Measurements from ENCODE around the gene SORCS2. TPM values are rescaled to one million over a fixed set of nuclear protein-coding genes. Genes with fewer than 3 reads are reported as not detected.

Gene SORCS2
- total RNA-seq, 2 experiments from 2014 or later: 0.03 TPM; not detected in 1

DNA sequence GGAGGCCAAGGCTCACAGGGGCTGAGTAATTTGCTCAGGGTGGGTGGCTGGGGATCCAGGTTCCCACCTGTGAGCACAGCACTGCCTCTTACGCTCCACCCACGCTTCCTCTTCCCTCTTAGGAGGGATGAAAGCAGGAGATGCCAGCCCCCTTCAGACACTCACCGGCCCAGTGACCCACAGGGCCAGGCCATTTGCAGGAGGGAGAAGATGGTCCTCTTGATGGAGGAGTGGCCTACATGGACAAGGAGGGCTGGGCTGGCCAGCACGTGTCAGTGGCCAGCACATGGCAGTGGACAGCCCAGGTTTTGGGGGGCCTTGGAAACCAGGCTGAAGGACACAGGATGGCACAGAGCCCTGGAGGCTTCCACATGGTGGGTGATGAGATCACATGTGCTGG, 350.4 kb downstream of the SORCS2 start:
- no peaks in the 10 kb centered on the region for H3K79me2 ChIP-seq (ENCODE audit: insufficient read depth, low read depth, low read length)
- H2AFZ ChIP-seq (ENCODE audit: low read length): no peak overlapping the region
- peaks cover 13% of the 10 kb centered on the region for H3K4me1 ChIP-seq (ENCODE audit: insufficient read depth, low read length, poor library complexity, severe bottlenecking)
- H3K9me2 ChIP-seq (ENCODE audit: insufficient read depth, low read length): no peaks in the 10 kb centered on the region
- H3K4me3 ChIP-seq (ENCODE audit: low read depth, low read length, poor library complexity, severe bottlenecking): no peak overlapping the region
- no peaks in the 10 kb centered on the region for H4K20me1 ChIP-seq (ENCODE audit: insufficient read depth, low read length)
- POLR2A ChIA-PET: no interaction called here
- no peak for DNase-seq (ENCODE audit: low spot score)
- TF ChIP-seq EZH2phosphoT487 (IDR thresholded peaks at IDR 0.05; ENCODE audit: borderline replicate concordance, low read depth, low read length): no peak
- TF ChIP-seq CTCF (conservative IDR thresholded peaks at IDR 0.05; ENCODE audit: low read length): no peak
- no peaks in the 10 kb centered on the region for H3K9me3 ChIP-seq (ENCODE audit: low read length)
- H3K36me3 ChIP-seq (ENCODE audit: insufficient read depth, low read length): no peaks in the 10 kb centered on the region
- intact Hi-C loops (cut with micrococcal nuclease; ENCODE audit: unreplicated experiment): no loop called here
- CTCF ChIA-PET (ENCODE audit: unreplicated experiment): no interaction called here
- H3K4me2 ChIP-seq (ENCODE audit: low read length): no peak overlapping the region
- no peak overlapping the region for H3K27ac ChIP-seq (ENCODE audit: low read depth, low read length, poor library complexity, severe bottlenecking)
- BruUV-seq (replicated peaks): no TSS peak

- Histone ChIP-seq H3K4me3 (ENCODE audit: low read depth, low read length, poor library complexity, severe bottlenecking) (no peak overlapping the region), H3K4me2 (ENCODE audit: low read length) (no peak overlapping the region), H3K4me1 (ENCODE audit: insufficient read depth, low read length, poor library complexity, severe bottlenecking) (no peaks in the 10 kb centered on the region), H3K9me2 (ENCODE audit: insufficient read depth, low read length) (no peaks in the 10 kb centered on the region), H4K20me1 (ENCODE audit: insufficient read depth, low read length) (no peaks in the 10 kb centered on the region), H3K9me3 (ENCODE audit: low read length) (no peaks in the 10 kb centered on the region), H2AFZ (ENCODE audit: low read length) (no peak overlapping the region), H3K36me3 (ENCODE audit: insufficient read depth, low read length) (no peaks in the 10 kb centered on the region), H3K27ac (ENCODE audit: low read depth, low read length, poor library complexity, severe bottlenecking) (no peak overlapping the region), H3K79me2 (ENCODE audit: insufficient read depth, low read depth, low read length) (no peaks in the 10 kb centered on the region)
- intact Hi-C loops (cut with micrococcal nuclease; ENCODE audit: unreplicated experiment): no loop called here
- no TSS peak for BruUV-seq (replicated peaks)
- no peak for TF ChIP-seq EZH2phosphoT487 (IDR thresholded peaks at IDR 0.05; ENCODE audit: borderline replicate concordance, low read depth, low read length)
- no peak for TF ChIP-seq CTCF (conservative IDR thresholded peaks at IDR 0.05; ENCODE audit: low read length)
- POLR2A ChIA-PET: no interaction called here
- no peak for DNase-seq (ENCODE audit: low spot score)
- CTCF ChIA-PET (ENCODE audit: unreplicated experiment): no interaction called here
Measured at GRCh38 chr4:7546152-7546808, 353.9 kb downstream of the SORCS2 start.

DNA sequence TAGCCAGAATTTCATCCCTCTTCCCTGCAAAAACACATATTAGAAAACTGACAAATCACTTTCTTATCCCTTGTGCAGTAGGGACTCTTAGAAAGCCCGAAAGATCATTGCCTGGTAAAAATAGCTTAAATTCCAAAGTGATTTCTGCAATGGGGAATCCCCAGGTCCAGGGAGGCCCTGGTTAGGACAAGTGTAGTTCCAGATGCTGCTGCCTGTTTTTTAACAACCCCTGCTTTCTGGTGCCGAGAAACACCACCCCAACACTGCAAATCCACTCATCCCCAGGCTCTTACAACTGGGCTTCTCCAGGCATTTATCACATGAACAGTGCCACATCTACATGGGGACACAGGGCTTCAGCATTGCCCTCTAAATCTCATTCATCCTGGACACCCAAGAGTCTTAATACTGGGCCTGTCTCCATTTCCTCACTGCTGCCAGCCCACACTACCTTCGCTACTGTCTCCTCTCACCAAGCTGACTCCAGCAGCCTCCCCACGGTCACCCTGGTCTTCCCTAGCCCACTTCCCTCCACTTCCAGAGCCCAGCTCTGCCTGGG, 354.6 kb downstream of the SORCS2 start:
- no peaks in the 10 kb centered on the region for H3K79me2 ChIP-seq (ENCODE audit: insufficient read depth, low read depth, low read length)
- H3K36me3 ChIP-seq (ENCODE audit: insufficient read depth, low read length): no peaks in the 10 kb centered on the region
- POLR2A ChIA-PET: no interaction called here
- BruUV-seq (replicated peaks): no TSS peak
- no peak for DNase-seq (ENCODE audit: low spot score)
- no peak for TF ChIP-seq EZH2phosphoT487 (IDR thresholded peaks at IDR 0.05; ENCODE audit: borderline replicate concordance, low read depth, low read length)
- no peak for TF ChIP-seq CTCF (conservative IDR thresholded peaks at IDR 0.05; ENCODE audit: low read length)
- H3K4me2 ChIP-seq (ENCODE audit: low read length): no peak overlapping the region
- no peaks in the 10 kb centered on the region for H3K9me2 ChIP-seq (ENCODE audit: insufficient read depth, low read length)
- CTCF ChIA-PET (ENCODE audit: unreplicated experiment): no interaction called here
- no peaks in the 10 kb centered on the region for H4K20me1 ChIP-seq (ENCODE audit: insufficient read depth, low read length)
- H3K27ac ChIP-seq (ENCODE audit: low read depth, low read length, poor library complexity, severe bottlenecking): no peak overlapping the region
- intact Hi-C loops (cut with micrococcal nuclease; ENCODE audit: unreplicated experiment): no loop called here
- H3K4me1 ChIP-seq (ENCODE audit: insufficient read depth, low read length, poor library complexity, severe bottlenecking): no peaks in the 10 kb centered on the region
- no peak overlapping the region for H3K4me3 ChIP-seq (ENCODE audit: low read depth, low read length, poor library complexity, severe bottlenecking)
- H3K9me3 ChIP-seq (ENCODE audit: low read length): peaks cover under 1% of the 10 kb centered on the region; the same call in 1 of the 2 replicates
- H2AFZ ChIP-seq (ENCODE audit: low read length): no peak overlapping the region

Measured in OCI-LY7 (cell line).